SK-N-SH (cell line): Measurements from ENCODE around the gene FGD4. TPM values are rescaled to one million over a fixed set of nuclear protein-coding genes. Genes with fewer than 3 reads are reported as not detected.

Experiments used
- CTCF ChIA-PET: fragments of 300-600, 350-600 bp; formaldehyde crosslinking; extraction: SDS; loops from one replicate; lab custom pipeline; 2021; lab: Yijun Ruan, JAX
- POLR2A ChIA-PET: fragments of 350-600 bp; sonication (Branson Sonifier 250); formaldehyde crosslinking; extraction: SDS; loops from one replicate; lab custom pipeline; 2020; ENCODE audit warnings: antibody characterized with exemption, inconsistent platforms; lab: Yijun Ruan, JAX
- DNase-seq: peaks from one replicate; pipeline ENCODE4 v3.0.0; 2012
- H2AFZ ChIP-seq: fragments of 200-600 bp; sonication (generic); 2 replicates; pipeline ENCODE4 v1.8.1; 2016; ENCODE audit warnings: antibody characterized with exemption, mild to moderate bottlenecking, low read depth
- H3F3A ChIP-seq: fragments of 200-600 bp; sonication (generic); replicated peaks from 2 replicates; pipeline ENCODE3; 2016; ENCODE audit warnings: antibody characterized with exemption, mild to moderate bottlenecking; ENCODE audit not compliant: insufficient read depth
- H3K27ac ChIP-seq, 2 experiments: fragments of 200-500 bp in 1 of 2; fragments of 200-600 bp in 1 of 2; sonication (Bioruptor generic) in 1 of 2; sonication (generic), shearing (Covaris generic) in 1 of 2; 2 replicates each; pipeline versions ENCODE4 v1.5.1 to v1.6.1; 2014 to 2016; ENCODE audit warnings: low read depth in 2 of 2, inconsistent platforms in 1 of 2, low read length in 1 of 2, mild to moderate bottlenecking in 1 of 2, mixed read lengths in 1 of 2
- H3K27me3 ChIP-seq: fragments of 200-600 bp; sonication (generic), shearing (Covaris generic); 2 replicates; pipeline ENCODE4 v1.6.1; 2016; ENCODE audit warnings: mixed run types; ENCODE audit not compliant: insufficient read depth
- H3K36me3 ChIP-seq, 2 experiments: fragments of 200-500 bp in 1 of 2; fragments of 200-600 bp in 1 of 2; sonication (Bioruptor generic) in 1 of 2; sonication (generic) in 1 of 2; replicated peaks in 1 of 2; 2 replicates each; pipeline versions ENCODE3 to v1.5.1; 2014 to 2016; ENCODE audit warnings: low read length in 1 of 2, mild to moderate bottlenecking in 1 of 2; ENCODE audit not compliant: insufficient read depth in 2 of 2, control insufficient read depth in 1 of 2
- H3K4me1 ChIP-seq, 2 experiments: fragments of 200-500 bp in 1 of 2; fragments of 200-600 bp in 1 of 2; sonication (Bioruptor generic) in 1 of 2; sonication (generic), shearing (Covaris generic) in 1 of 2; 2 replicates each; pipeline versions ENCODE4 v1.5.1 to v1.6.1; 2014 to 2016; ENCODE audit warnings: low read depth in 1 of 2, low read length in 1 of 2, mixed run types in 1 of 2; ENCODE audit not compliant: insufficient read depth in 2 of 2, control insufficient read depth in 1 of 2
- H3K4me2 ChIP-seq: fragments of 200-600 bp; sonication (generic), shearing (Covaris generic); 2 replicates; pipeline ENCODE4 v1.6.1; 2017; ENCODE audit warnings: mixed run types
- H3K4me3 ChIP-seq, 2 experiments: fragments of 200-500 bp in 1 of 2; fragments of 200-600 bp in 1 of 2; sonication (Bioruptor generic) in 1 of 2; sonication (generic), shearing (Covaris generic) in 1 of 2; 2 replicates each; pipeline versions ENCODE4 v1.5.1 to v1.8.1; 2014 to 2016; ENCODE audit warnings: low read depth in 2 of 2, inconsistent platforms in 1 of 2, low read length in 1 of 2, mild to moderate bottlenecking in 1 of 2, mixed read lengths in 1 of 2, moderate library complexity in 1 of 2
- H3K79me2 ChIP-seq: fragments of 200-600 bp; sonication (generic); 2 replicates; pipeline ENCODE4 v1.8.1; 2017; ENCODE audit warnings: mild to moderate bottlenecking; ENCODE audit not compliant: insufficient read depth
- H3K9ac ChIP-seq: fragments of 200-600 bp; sonication (generic); 2 replicates; pipeline ENCODE4 v1.6.1; 2017; ENCODE audit warnings: mixed run types
- H3K9me2 ChIP-seq: fragments of 200-600 bp; sonication (generic); 2 replicates; pipeline ENCODE4 v1.6.1; 2017; ENCODE audit warnings: mixed run types
- H3K9me3 ChIP-seq: fragments of 200-600 bp; sonication (generic); 2 replicates; pipeline ENCODE4 v1.6.1; 2017; ENCODE audit warnings: mixed run types, mild to moderate bottlenecking, moderate library complexity
- H4K20me1 ChIP-seq: fragments of 200-600 bp; sonication (generic); 2 replicates; pipeline ENCODE4 v1.6.1; 2017; ENCODE audit warnings: mild to moderate bottlenecking, mixed run types; ENCODE audit not compliant: insufficient read depth
- CHD2 ChIP-seq: fragments of 150-350 bp; IDR thresholded peaks from 2 replicates; pipeline ENCODE4 v1.6.1; 2018; ENCODE audit warnings: low read length; ENCODE audit not compliant: partially characterized antibody
- EP300 ChIP-seq, 2 experiments: IDR thresholded peaks; 2 replicates each; pipeline versions ENCODE4 v1.4.0 to v1.6.1; 2012; ENCODE audit warnings: borderline replicate concordance in 1 of 2, low read depth in 1 of 2, low read length in 1 of 2
- GATA2 ChIP-seq: sonication (generic); formaldehyde crosslinking; IDR thresholded peaks from 2 replicates; pipeline ENCODE4 v1.5.0; 2020; ENCODE audit warnings: mild to moderate bottlenecking, missing genetic modification reagents
- JUND ChIP-seq: IDR thresholded peaks from 2 replicates; pipeline ENCODE4 v1.4.0; 2012
- MEF2A ChIP-seq: IDR thresholded peaks from 2 replicates; pipeline ENCODE4 v1.4.0; 2012; ENCODE audit warnings: low read depth, borderline replicate concordance
- NFIC ChIP-seq: IDR thresholded peaks from 2 replicates; pipeline ENCODE4 v1.4.0; 2012; ENCODE audit warnings: borderline replicate concordance
- NRF1 ChIP-seq: IDR thresholded peaks from 2 replicates; pipeline ENCODE4 v1.6.1; 2012; ENCODE audit warnings: low read depth, mild to moderate bottlenecking, low read length
- RCOR1 ChIP-seq: fragments of 150-350 bp; IDR thresholded peaks from 2 replicates; pipeline ENCODE4 v1.6.1; 2017; ENCODE audit warnings: antibody characterized with exemption, low read length
- SMC3 ChIP-seq: IDR thresholded peaks from 2 replicates; pipeline ENCODE4 v1.6.1; 2012; ENCODE audit warnings: low read depth, low read length, improper control_type of control experiment
- TCF12 ChIP-seq: IDR thresholded peaks from 2 replicates; pipeline ENCODE4 v1.4.0; 2012
- TEAD4 ChIP-seq: IDR thresholded peaks from 2 replicates; pipeline ENCODE4 v1.4.0; 2012; ENCODE audit warnings: mild to moderate bottlenecking, borderline replicate concordance; ENCODE audit not compliant: insufficient read depth
- ZBTB33 ChIP-seq: IDR thresholded peaks from 2 replicates; pipeline ENCODE4 v1.4.0; 2012; ENCODE audit warnings: low read depth, borderline replicate concordance
- WGBS: methylation state at CpG from one replicate; pipeline ENCODE4 v1.1.6; 2017; ENCODE audit warnings: low lambda C conversion rate; 5-methylcytosine and 5-hydroxymethylcytosine counted together
- polyA plus RNA-seq, 3 experiments: library from polyadenylated mRNA; depleted of rRNA; stranded (reverse); fragments of >200 nt; gene quantifications; 2 replicates each; pipeline ENCODE4 v1.2.3, GENCODE V29; 2012
- TF ChIP-seq, protein P1 (sequence below): IDR thresholded peaks from 2 replicates; pipeline ENCODE4 v1.4.0; 2012; ENCODE audit warnings: low read depth

The FGD4 gene
- polyA plus RNA-seq, 1 of the 3 experiments (the other 2 are of a cell fraction) = 0.26 TPM

- ChIA-PET POLR2A (no interaction called here), CTCF (no interaction called here)
- Histone ChIP-seq H2AFZ (peak overlapping the region; percentile 35; the same call in 1 of the 2 replicates), H3K9me2 (no peaks in the 10 kb centered on the region), H3K4me3 (peak overlapping the region in 1 of 2 experiments; percentile 25; a peak in 2 of 4 replicates), H3F3A (peaks cover 8% of the 10 kb centered on the region), H3K9ac (no peak overlapping the region), H3K79me2 (no peaks in the 10 kb centered on the region), H3K36me3 (no peaks in the 10 kb centered on the region), H3K4me1 (no peaks in the 10 kb centered on the region), H4K20me1 (no peaks in the 10 kb centered on the region), H3K9me3 (no peaks in the 10 kb centered on the region), H3K27me3 (no peaks in the 10 kb centered on the region; the same call in 1 of the 2 replicates), H3K27ac (no peak overlapping the region), H3K4me2 (no peak overlapping the region)
- TF ChIP-seq NRF1 = no peak
- no peak for TF ChIP-seq RCOR1
- no peak for TF ChIP-seq TCF12
- 55% methylated on average over 23 of the region's 47 CpGs for WGBS
- DNase-seq = peak; percentile 52
These were observed 8.7 kb upstream of the FGD4 start for GRCh38 chr12:32390572-32391219.

DNA sequence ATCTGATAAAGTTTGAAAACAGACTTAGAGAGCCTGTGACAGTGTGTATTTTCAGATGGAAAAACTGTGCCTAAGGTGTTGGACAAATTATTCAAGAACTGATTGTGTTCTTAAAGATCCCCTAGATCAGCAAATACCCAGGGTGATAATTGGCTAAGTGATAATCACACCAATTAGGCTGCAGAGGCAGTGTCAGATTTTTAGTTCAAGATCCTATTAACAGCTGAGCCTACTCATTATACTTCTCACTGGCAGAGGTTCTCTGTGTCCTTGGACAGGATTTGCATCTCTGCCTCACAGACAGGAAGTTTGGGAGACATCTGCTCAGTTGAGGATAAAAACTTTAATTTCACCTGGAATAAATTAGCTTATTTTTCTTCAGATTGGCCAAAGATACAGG, 4.3 kb upstream of the FGD4 start:
- CTCF ChIA-PET = interaction anchor here (0.6 to 0.9 kb wide), 3 partner anchors 15 to 328 kb away, joined by 3 to 4 read pairs (median 4); no protein-coding TSS in a partner anchor
- POLR2A ChIA-PET = no interaction called here

More for the DNA sequence above, 4.3 kb upstream of the FGD4 start:
- no peak for TF ChIP-seq RCOR1
- no peak for TF ChIP-seq EP300 (IDR thresholded peaks at IDR 0.05; ENCODE audit: borderline replicate concordance in 1 of 2, low read depth in 1 of 2, low read length in 1 of 2)
- TF ChIP-seq, protein P1, sequence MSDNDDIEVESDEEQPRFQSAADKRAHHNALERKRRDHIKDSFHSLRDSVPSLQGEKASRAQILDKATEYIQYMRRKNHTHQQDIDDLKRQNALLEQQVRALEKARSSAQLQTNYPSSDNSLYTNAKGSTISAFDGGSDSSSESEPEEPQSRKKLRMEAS = no peak
- no peak for TF ChIP-seq JUND
- TF ChIP-seq NFIC = no peak
- TF ChIP-seq CHD2 = no peak
- no peak for TF ChIP-seq ZBTB33
- TF ChIP-seq GATA2 = no peak
- no peak for TF ChIP-seq SMC3
- no peak for TF ChIP-seq TEAD4
- TF ChIP-seq MEF2A = no peak
- H3K4me1 ChIP-seq = peaks cover 0 to 7% of the 10 kb centered on the region in 2 experiments; a peak in 1 of 4 replicates
- no peak overlapping the region for H3K4me2 ChIP-seq
- peaks cover 11% of the 10 kb centered on the region for H3F3A ChIP-seq
- DNase-seq = peak; percentile 31
- H3K9me3 ChIP-seq = no peaks in the 10 kb centered on the region
- H3K27ac ChIP-seq = peak overlapping the region in 1 of 2 experiments; percentile 40; a peak in 1 of 4 replicates
- H3K4me3 ChIP-seq = no peak overlapping the region
- H3K79me2 ChIP-seq = no peaks in the 10 kb centered on the region
- no peak overlapping the region for H3K9ac ChIP-seq
- H3K27me3 ChIP-seq = peaks cover 2% of the 10 kb centered on the region; the same call in 1 of the 2 replicates
- H3K9me2 ChIP-seq = no peaks in the 10 kb centered on the region
- H4K20me1 ChIP-seq = no peaks in the 10 kb centered on the region
- no peaks in the 10 kb centered on the region for H3K36me3 ChIP-seq
- H2AFZ ChIP-seq = no peak overlapping the region
